SU-DHL-6 (cell line): ENCODE results near the gene EXOC4.

Experiments
- CTCF ChIP-seq: fragments of 200-600 bp; sonication (generic); IDR thresholded peaks from one replicate; pipeline ENCODE4 v1.5.1; 2017; ENCODE audit warnings: antibody characterized with exemption, mild to moderate bottlenecking, low read length, moderate library complexity; ENCODE audit not compliant: insufficient read depth, poor library complexity, severe bottlenecking
- EZH2phosphoT487 ChIP-seq: fragments of 200-600 bp; sonication (generic), shearing (Covaris generic); conservative IDR thresholded peaks from 2 replicates; pipeline ENCODE4 v1.6.1; 2018; ENCODE audit warnings: mild to moderate bottlenecking, antibody characterized with exemption, low read length, moderate library complexity, mixed read lengths

- TF ChIP-seq CTCF: no peak
- TF ChIP-seq EZH2phosphoT487: no peak
Observed at GRCh38 chr7:133718131-133718530, 465.3 kb downstream of the EXOC4 start.
